Measurements from ENCODE around the gene CST4. TPM values are rescaled to one million over a fixed set of nuclear protein-coding genes. Genes with fewer than 3 reads are reported as not detected.

CST4 gene
- total and polyA plus RNA-seq, 2 experiments from 2014 or later, result not detected

- no peaks in the 10 kb centered on the region for H3K4me1 ChIP-seq (ENCODE audit: insufficient read depth)
- Mint-ChIP-seq H3K27ac (no peak overlapping the region), H3K4me1 (no peaks in the 10 kb centered on the region), H3K27me3 (ENCODE audit: insufficient read depth, low read depth, poor library complexity) (peaks cover 4% of the 10 kb centered on the region), H3K36me3 (ENCODE audit: low read depth) (no peaks in the 10 kb centered on the region), H3K4me3 (no peak overlapping the region), H3K9me3 (no peaks in the 10 kb centered on the region; the same call in 2 of the 3 replicates)
- ATAC-seq, result no peak
- H3K27me3 ChIP-seq (ENCODE audit: insufficient read depth), result no peaks in the 10 kb centered on the region
- TF ChIP-seq CTCF (conservative IDR thresholded peaks at IDR 0.05; ENCODE audit: low read depth in 2 of 2) (no peak), STAT1 (IDR thresholded peaks at IDR 0.05; ENCODE audit: unreplicated experiment) (no peak), ZNF114 (CRISPR knock-in tag; IDR thresholded peaks at IDR 0.05) (no peak), EZH2phosphoT487 (IDR thresholded peaks at IDR 0.05; ENCODE audit: unreplicated experiment) (no peak), CREB1 (CRISPR knock-in tag; IDR thresholded peaks at IDR 0.05; ENCODE audit: low read depth) (no peak), NANOG (IDR thresholded peaks at IDR 0.05; ENCODE audit: borderline replicate concordance) (no peak), ZNF331 (CRISPR knock-in tag; IDR thresholded peaks at IDR 0.05; ENCODE audit: low read depth) (no peak), JUNB (IDR thresholded peaks at IDR 0.05; ENCODE audit: unreplicated experiment) (no peak), POLR2AphosphoS5 (IDR thresholded peaks at IDR 0.05; ENCODE audit: low read depth) (no peak), REST (IDR thresholded peaks at IDR 0.05; ENCODE audit: unreplicated experiment) (no peak), ETS1 (IDR thresholded peaks at IDR 0.05) (no peak), EZH2 (IDR thresholded peaks at IDR 0.05; ENCODE audit: low read depth, unreplicated experiment) (no peak)
- TF ChIP-seq, protein P1, sequence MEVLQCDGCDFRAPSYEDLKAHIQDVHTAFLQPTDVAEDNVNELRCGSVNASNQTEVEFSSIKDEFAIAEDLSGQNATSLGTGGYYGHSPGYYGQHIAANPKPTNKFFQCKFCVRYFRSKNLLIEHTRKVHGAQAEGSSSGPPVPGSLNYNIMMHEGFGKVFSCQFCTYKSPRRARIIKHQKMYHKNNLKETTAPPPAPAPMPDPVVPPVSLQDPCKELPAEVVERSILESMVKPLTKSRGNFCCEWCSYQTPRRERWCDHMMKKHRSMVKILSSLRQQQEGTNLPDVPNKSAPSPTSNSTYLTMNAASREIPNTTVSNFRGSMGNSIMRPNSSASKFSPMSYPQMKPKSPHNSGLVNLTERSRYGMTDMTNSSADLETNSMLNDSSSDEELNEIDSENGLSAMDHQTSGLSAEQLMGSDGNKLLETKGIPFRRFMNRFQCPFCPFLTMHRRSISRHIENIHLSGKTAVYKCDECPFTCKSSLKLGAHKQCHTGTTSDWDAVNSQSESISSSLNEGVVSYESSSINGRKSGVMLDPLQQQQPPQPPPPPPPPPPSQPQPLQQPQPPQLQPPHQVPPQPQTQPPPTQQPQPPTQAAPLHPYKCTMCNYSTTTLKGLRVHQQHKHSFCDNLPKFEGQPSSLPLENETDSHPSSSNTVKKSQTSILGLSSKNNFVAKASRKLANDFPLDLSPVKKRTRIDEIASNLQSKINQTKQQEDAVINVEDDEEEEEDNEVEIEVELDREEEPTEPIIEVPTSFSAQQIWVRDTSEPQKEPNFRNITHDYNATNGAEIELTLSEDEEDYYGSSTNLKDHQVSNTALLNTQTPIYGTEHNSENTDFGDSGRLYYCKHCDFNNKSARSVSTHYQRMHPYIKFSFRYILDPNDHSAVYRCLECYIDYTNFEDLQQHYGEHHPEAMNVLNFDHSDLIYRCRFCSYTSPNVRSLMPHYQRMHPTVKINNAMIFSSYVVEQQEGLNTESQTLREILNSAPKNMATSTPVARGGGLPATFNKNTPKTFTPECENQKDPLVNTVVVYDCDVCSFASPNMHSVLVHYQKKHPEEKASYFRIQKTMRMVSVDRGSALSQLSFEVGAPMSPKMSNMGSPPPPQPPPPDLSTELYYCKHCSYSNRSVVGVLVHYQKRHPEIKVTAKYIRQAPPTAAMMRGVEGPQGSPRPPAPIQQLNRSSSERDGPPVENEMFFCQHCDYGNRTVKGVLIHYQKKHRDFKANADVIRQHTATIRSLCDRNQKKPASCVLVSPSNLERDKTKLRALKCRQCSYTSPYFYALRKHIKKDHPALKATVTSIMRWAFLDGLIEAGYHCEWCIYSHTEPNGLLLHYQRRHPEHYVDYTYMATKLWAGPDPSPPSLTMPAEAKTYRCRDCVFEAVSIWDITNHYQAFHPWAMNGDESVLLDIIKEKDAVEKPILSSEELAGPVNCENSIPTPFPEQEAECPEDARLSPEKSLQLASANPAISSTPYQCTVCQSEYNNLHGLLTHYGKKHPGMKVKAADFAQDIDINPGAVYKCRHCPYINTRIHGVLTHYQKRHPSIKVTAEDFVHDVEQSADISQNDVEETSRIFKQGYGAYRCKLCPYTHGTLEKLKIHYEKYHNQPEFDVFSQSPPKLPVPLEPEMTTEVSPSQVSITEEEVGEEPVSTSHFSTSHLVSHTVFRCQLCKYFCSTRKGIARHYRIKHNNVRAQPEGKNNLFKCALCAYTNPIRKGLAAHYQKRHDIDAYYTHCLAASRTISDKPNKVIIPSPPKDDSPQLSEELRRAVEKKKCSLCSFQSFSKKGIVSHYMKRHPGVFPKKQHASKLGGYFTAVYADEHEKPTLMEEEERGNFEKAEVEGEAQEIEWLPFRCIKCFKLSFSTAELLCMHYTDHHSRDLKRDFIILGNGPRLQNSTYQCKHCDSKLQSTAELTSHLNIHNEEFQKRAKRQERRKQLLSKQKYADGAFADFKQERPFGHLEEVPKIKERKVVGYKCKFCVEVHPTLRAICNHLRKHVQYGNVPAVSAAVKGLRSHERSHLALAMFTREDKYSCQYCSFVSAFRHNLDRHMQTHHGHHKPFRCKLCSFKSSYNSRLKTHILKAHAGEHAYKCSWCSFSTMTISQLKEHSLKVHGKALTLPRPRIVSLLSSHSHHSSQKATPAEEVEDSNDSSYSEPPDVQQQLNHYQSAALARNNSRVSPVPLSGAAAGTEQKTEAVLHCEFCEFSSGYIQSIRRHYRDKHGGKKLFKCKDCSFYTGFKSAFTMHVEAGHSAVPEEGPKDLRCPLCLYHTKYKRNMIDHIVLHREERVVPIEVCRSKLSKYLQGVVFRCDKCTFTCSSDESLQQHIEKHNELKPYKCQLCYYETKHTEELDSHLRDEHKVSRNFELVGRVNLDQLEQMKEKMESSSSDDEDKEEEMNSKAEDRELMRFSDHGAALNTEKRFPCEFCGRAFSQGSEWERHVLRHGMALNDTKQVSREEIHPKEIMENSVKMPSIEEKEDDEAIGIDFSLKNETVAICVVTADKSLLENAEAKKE (CRISPR knock-in tag; IDR thresholded peaks at IDR 0.05), result no peak
- H3F3A ChIP-seq (replicated peaks; ENCODE audit: low read depth), result no peaks in the 10 kb centered on the region
- no peaks in the 10 kb centered on the region for H3K36me3 ChIP-seq (ENCODE audit: insufficient read depth)
- no peaks in the 10 kb centered on the region for H3K9me2 ChIP-seq (ENCODE audit: insufficient read depth)
- no peak overlapping the region for H3K27ac ChIP-seq (ENCODE audit: low read depth)
- H4K20me1 ChIP-seq (replicated peaks; ENCODE audit: insufficient read depth), result no peaks in the 10 kb centered on the region
- H3K4me3 ChIP-seq, result no peak overlapping the region
- H3K4me2 ChIP-seq, result no peak overlapping the region
- DNase-seq (ENCODE audit: low spot score), result no peak
- H2AFZ ChIP-seq, result no peak overlapping the region
- no peaks in the 10 kb centered on the region for H3K79me2 ChIP-seq (replicated peaks; ENCODE audit: insufficient read depth)
These were observed 38.9 kb downstream of the CST4 start for GRCh38 chr20:23649830-23650417.

Measured in GM23338 (cell line).